Dermis microvascular lymphatic vessel endothelial cell (primary cell): Measurements from ENCODE around the gene COG7. TPM values are rescaled to one million over a fixed set of nuclear protein-coding genes. Genes with fewer than 3 reads are reported as not detected.
A peak's percentile ranks its signal among the peaks of the same experiment; 100 is the strongest.
"Not testable (repeated sequence)": the region's sequence is repeated elsewhere in the genome, so short reads cannot be mapped to it uniquely, and the experiment has no call there.

ENCODE experiments used
- DNase-seq, 2 donors: peaks; one replicate each; pipeline versions ENCODE4 v3.0.0 to v3.0.0-alpha.2; 2010; ENCODE audit warnings: low read depth in 2 of 2
- total RNA-seq: library from RNA; depleted of rRNA; stranded (reverse); fragments of >200 nt; gene quantifications from 2 replicates; pipeline ENCODE4 v1.2.1, GENCODE V29; 2014

The COG7 gene
- total RNA-seq, 1 donor from 2014 or later: 7.6 TPM

DNA sequence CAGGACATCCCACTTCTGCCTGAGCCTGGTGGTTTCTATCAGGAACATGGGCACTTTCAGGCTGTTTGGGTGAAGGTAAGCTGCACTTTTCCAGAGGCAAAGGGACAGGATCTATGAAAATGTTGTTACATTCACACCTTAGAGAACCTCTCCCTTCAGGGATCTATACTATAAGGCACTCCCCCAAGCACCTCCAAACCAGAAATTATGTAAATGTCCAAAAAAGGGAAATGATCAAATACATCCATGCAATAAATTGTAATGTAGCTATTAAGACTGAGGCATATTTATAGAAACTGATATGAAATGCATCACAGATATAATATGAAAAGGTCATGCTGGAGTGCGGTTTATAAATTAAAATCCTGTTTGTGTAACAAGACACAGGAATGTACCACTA lies 23.3 kb upstream of the COG7 start:
- no peak for DNase-seq

GRCh38 chr16:23469814-23470213 lies 16.8 kb upstream of the COG7 start:
- peak in 1 of 2 donors; percentile 31 for DNase-seq

DNA sequence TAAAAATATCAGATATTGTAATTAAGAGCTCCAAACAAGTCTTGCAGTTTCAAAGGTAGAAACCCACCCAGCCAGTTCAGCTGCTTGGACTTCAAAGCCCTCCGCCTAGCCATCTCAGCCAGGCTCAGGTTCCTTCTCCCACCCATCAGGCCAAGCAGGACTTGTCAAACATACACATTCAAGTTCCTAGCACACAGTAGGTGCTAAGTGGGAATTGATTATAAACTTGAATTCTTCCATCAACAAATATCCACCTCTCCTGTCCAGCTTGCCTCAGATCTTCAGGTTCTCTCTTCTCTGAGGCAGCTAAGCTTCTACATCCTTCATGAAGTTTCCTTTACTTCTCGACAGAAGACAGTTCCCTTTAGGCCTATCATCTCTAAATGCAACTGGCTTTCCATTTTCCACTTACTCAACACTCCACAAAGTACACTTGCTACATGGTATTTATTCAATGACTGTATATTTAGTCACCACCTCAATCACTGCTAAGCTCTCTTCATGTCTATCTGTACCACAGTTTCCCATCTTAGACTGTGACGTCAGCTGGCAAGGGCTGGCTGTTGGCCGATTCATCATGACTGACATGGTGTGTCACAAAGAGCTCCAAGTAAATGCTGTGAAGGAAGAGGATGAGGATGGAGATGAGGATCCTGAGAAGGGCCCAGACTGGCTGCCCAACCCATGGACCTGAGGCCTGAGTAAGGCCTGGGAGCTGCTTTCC lies 13.3 kb upstream of the COG7 start:
- peak in 1 of 2 donors; percentile 39 for DNase-seq

DNA sequence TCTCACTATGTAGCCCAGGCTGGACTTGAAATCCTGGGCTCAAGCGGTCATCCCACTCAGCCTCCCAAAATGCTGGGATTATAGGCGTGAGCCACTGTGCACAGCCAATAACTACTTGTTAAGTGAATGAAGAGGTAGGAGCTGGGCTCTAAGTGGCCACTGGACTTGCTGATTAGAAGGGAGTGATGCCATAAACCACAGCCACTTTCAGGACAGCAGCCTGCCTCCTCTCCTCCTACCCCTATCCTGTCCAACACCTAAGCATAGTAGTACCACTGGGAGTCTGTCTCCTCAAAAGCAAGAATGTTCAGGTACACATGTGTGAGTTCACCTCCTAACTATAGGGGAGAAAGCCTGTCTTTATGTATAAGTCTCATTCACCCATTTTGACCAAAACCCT lies 12.2 kb upstream of the COG7 start:
- DNase-seq: no peak

DNA sequence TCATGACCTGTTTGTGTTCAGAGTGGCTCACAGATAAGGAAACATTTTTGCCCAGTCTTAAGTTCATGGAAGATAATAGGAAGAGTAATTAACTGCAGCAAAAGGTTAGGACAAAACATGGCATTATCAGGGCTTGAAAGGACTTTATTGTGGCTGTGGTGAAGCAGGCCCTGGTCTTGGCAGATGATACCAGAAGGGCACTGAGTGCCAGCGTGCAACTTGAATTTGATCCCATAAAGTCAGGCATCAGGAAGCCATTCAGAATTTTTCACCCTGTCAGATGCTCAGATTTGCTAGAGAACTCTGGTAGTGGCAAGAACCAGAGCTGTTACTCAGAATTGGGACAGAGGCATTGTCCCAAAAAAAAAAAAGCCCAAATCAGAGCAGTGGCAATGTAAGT lies 11.2 kb upstream of the COG7 start:
- no peak for DNase-seq

GRCh38 chr16:23462994-23463393 lies 10.0 kb upstream of the COG7 start:
- peak; percentile 25 to 53 for DNase-seq

GRCh38 chr16:23453338-23454052 lies 506 bp upstream of the COG7 start:
- DNase-seq: no peak

DNA sequence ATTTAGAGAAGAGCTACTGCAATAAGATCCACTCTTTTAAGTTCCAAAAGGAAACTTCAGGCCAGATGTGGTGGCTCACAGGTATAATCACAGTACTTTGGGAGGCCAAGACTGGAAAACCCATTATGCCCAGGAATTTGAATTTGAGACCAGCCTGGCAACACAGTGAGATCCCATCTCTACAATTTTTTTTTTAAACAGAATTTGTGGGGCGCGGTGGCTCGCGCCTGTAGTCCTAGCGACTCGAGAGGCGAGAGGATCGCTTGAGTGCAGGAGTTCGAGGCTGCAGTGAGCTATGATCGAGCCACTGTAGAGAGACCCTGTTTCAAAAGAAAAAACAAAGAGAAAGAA lies 793 bp downstream of the COG7 start:
- DNase-seq: peak in 1 of 2 donors; percentile 6

DNA sequence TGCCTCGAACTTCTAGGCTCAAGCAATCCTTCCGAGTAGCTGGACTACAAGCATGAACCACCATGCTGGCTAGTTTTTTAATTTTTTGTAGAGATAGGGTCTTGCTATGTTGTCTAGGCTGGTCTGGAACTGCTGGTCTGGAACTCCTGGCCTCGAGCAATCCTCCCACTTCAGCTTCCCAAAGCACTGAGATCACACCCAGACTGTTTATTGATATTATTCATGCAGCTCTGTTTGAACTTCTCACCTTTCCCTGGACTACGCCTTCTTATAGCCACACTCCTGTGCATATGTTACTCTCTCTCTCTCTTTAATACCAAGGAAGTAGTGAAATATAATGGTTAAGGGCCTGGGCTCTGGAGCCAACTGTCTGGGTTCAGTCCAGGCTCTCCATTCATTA lies 4.6 kb downstream of the COG7 start:
- DNase-seq: no peak

DNA sequence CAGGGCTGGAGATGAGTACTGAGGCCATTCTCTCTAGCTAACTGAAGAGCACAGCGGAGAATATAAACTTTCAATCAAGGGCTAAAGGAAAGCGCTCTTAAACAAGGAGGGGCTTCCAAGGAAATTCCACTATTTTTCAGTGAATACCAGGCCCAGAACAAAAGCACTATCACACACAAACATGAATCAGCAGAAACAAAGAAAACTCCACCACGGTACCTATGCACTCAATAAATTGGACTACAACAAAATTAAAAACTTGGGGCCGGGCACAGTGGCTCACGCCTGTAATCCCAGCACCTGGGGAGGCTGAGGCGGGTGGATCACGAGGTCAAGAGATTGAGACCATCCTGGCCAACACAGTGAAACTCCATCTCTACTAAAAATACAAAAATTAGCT lies 15.4 kb downstream of the COG7 start:
- DNase-seq: not testable (repeated sequence)

- DNase-seq: no peak
Measured at GRCh38 chr16:23436951-23437350, 16.0 kb downstream of the COG7 start.

- DNase-seq: peak; percentile 55 to 82
Measured at GRCh38 chr16:23435500-23435899, 17.5 kb downstream of the COG7 start.

DNA sequence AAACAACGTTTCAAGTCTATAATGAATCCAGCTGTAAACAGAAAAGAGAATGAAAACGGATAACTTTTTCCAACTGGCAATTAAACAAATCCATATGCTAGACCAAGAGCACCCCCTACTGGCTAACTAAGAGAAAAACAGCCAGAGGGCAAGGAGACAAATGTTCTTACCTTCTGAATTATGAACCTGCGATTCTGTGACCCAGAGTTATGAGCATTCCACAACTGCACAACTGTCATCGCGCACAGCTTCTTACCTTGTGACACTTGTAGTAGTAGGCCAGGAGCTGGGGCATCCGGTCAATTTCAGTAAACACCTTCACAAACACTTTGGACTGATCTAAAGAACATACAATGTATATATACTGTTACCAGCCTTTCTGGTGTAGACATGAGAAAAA lies 18.6 kb downstream of the COG7 start:
- DNase-seq: peak; percentile 80 to 88

- DNase-seq: no peak
Measured at GRCh38 chr16:23433261-23433920, 19.6 kb downstream of the COG7 start.

GRCh38 chr16:23432176-23433128 lies 20.5 kb downstream of the COG7 start:
- no peak for DNase-seq

- DNase-seq: no peak
Measured at GRCh38 chr16:23428351-23428750, 24.6 kb downstream of the COG7 start.

DNA sequence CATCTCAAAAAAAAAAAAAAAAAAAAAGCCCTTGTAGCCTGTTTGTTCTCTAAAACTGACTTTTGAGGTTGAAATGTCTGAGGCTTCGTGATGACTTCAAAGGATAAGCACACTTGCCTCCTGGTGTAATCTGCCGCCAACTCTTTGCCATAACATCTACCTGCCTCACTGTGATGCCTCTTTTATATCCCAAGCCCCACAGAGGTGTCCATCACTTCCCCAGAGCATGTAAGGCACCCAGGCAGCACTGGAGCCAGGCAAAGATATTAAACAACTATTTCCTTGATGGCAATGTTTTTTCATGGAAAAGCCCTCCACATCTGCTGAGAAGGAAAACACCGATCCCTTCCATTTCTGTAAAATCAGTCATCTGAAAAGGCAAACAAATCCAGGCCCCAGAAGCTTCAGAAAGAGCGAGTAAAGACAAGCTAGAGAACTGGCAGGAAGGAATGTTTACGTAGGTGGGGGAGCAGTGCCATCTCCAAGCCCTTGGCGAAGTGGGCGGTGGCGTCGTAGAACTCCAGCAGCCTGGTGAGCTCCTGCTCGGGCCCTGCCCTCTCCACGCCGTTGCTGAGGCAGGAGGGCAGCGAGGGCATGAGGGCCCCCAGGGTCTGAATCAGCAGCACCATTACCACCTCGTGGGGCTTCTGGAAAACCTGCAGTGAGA lies 28.6 kb downstream of the COG7 start:
- DNase-seq: peak in 1 of 2 donors; percentile 63

- DNase-seq: peak; percentile 99
Measured at GRCh38 chr16:23423496-23424049, 29.4 kb downstream of the COG7 start.

GRCh38 chr16:23420011-23420410 lies 33.0 kb downstream of the COG7 start:
- no peak for DNase-seq

GRCh38 chr16:23416816-23417215 lies 36.2 kb downstream of the COG7 start:
- no peak for DNase-seq

- no peak for DNase-seq
Measured at GRCh38 chr16:23414731-23415130, 38.3 kb downstream of the COG7 start.
